IMR-90 (cell line): ENCODE measurements around the gene SDK1. TPM values are rescaled to one million over a fixed set of nuclear protein-coding genes. Genes with fewer than 3 reads are reported as not detected.

Experiments used
- ATAC-seq: fragments of 200-7000 bp; cut with Tn5 transposase; 2 replicates; pipeline ENCODE4 v1.9.1; 2020; ENCODE audit warnings: low read depth, mild to moderate bottlenecking, moderate library complexity
- BruUV-seq: library from RNA; stranded (reverse); fragments of 400-500 nt; replicated peaks from 2 replicates; lab custom pipeline; 2021; lab: Mats Ljungman, UMichigan
- CTCF ChIA-PET: fragments of 300-600 bp; formaldehyde crosslinking; extraction: SDS; loops from one replicate; lab custom pipeline; 2021; ENCODE audit warnings: antibody characterized with exemption; lab: Yijun Ruan, JAX
- POLR2A ChIA-PET: fragments of 300-600 bp; sonication (Branson Sonifier 250); formaldehyde crosslinking; loops from one replicate; lab custom pipeline; 2022; ENCODE audit warnings: antibody characterized with exemption; ENCODE audit not compliant: unreplicated experiment; lab: Charles Lee
- DNase-seq: peaks from one replicate; pipeline ENCODE4 v3.0.0; 2013
- H2AFZ ChIP-seq: replicated peaks from 2 replicates; pipeline ENCODE3; 2013; ENCODE audit warnings: low read length, mild to moderate bottlenecking; ENCODE audit not compliant: poor library complexity
- H2AK5ac ChIP-seq: 2 replicates; pipeline ENCODE4 v1.6.1; 2013; ENCODE audit warnings: low read depth, low read length, inconsistent platforms
- H2AK9ac ChIP-seq: replicated peaks from 2 replicates; pipeline ENCODE3; 2013; ENCODE audit warnings: mild to moderate bottlenecking, low read depth, low read length, moderate library complexity; ENCODE audit not compliant: poor library complexity
- H2BK120ac ChIP-seq: 2 replicates; pipeline ENCODE4 v1.6.1; 2013; ENCODE audit warnings: low read depth, low read length, inconsistent platforms
- H2BK15ac ChIP-seq: 3 replicates; pipeline ENCODE4 v1.6.1; 2013; ENCODE audit warnings: low read depth, low read length, inconsistent platforms
- H2BK20ac ChIP-seq: 2 replicates; pipeline ENCODE4 v1.6.1; 2013; ENCODE audit warnings: low read depth, mild to moderate bottlenecking, inconsistent platforms, low read length, moderate library complexity
- H2BK5ac ChIP-seq: 2 replicates; pipeline ENCODE4 v1.6.1; 2013; ENCODE audit warnings: mild to moderate bottlenecking, low read depth, low read length, inconsistent platforms; ENCODE audit not compliant: poor library complexity, severe bottlenecking
- H3K14ac ChIP-seq: replicated peaks from 2 replicates; pipeline ENCODE4 v1.6.1; 2013; ENCODE audit warnings: low read depth, low read length, inconsistent platforms
- H3K18ac ChIP-seq: 2 replicates; pipeline ENCODE4 v1.6.1; 2013; ENCODE audit warnings: low read depth, low read length, control low read depth
- H3K23ac ChIP-seq: 2 replicates; pipeline ENCODE4 v1.6.1; 2013; ENCODE audit warnings: low read depth, low read length, inconsistent platforms
- H3K27ac ChIP-seq: 2 replicates; pipeline ENCODE4 v1.5.1; 2013; ENCODE audit warnings: mild to moderate bottlenecking, control low read depth, low read length; ENCODE audit not compliant: insufficient read depth
- H3K27me3 ChIP-seq: 2 replicates; pipeline ENCODE4 v1.6.1; 2013; ENCODE audit warnings: low read length; ENCODE audit not compliant: control insufficient read depth, insufficient read depth
- H3K36me3 ChIP-seq: 2 replicates; pipeline ENCODE4 v1.6.1; 2013; ENCODE audit warnings: low read length, mixed read lengths; ENCODE audit not compliant: control insufficient read depth, insufficient read depth
- H3K4ac ChIP-seq: 2 replicates; pipeline ENCODE4 v1.6.1; 2013; ENCODE audit warnings: low read depth, low read length, inconsistent platforms
- H3K4me1 ChIP-seq: 2 replicates; pipeline ENCODE4 v1.6.1; 2013; ENCODE audit warnings: low read length, mixed read lengths; ENCODE audit not compliant: control insufficient read depth, insufficient read depth
- H3K4me2 ChIP-seq: 2 replicates; pipeline ENCODE4 v1.6.1; 2013; ENCODE audit warnings: low read depth, mild to moderate bottlenecking, control low read depth, low read length, moderate library complexity
- H3K4me3 ChIP-seq: 2 replicates; pipeline ENCODE4 v1.5.1; 2013; ENCODE audit warnings: low read depth, mild to moderate bottlenecking, control low read depth, low read length, moderate library complexity; ENCODE audit not compliant: insufficient read depth
- H3K56ac ChIP-seq: 2 replicates; pipeline ENCODE4 v1.6.1; 2013; ENCODE audit warnings: low read length, inconsistent platforms; ENCODE audit not compliant: insufficient read depth; ENCODE audit errors: extremely low read depth
- H3K79me1 ChIP-seq, 2 experiments: 2 replicates each; pipeline ENCODE4 v1.6.1; 2013; ENCODE audit warnings: low read length in 2 of 2, inconsistent platforms in 1 of 2, low read depth in 1 of 2
- H3K9ac ChIP-seq: 2 replicates; pipeline ENCODE4 v1.6.1; 2013; ENCODE audit warnings: low read depth, low read length, control low read depth
- H3K9me1 ChIP-seq: 2 replicates; pipeline ENCODE4 v1.6.1; 2013; ENCODE audit warnings: low read length, inconsistent platforms; ENCODE audit not compliant: insufficient read depth
- H3K9me3 ChIP-seq: 2 replicates; pipeline ENCODE4 v1.6.1; 2013; ENCODE audit warnings: low read length; ENCODE audit not compliant: control insufficient read depth, insufficient read depth
- H4K20me1 ChIP-seq: 2 replicates; pipeline ENCODE4 v1.6.1; 2013; ENCODE audit warnings: low read length, inconsistent platforms; ENCODE audit not compliant: insufficient read depth
- H4K5ac ChIP-seq: 2 replicates; pipeline ENCODE4 v1.6.1; 2013; ENCODE audit warnings: mild to moderate bottlenecking, low read depth, low read length, control low read depth
- H4K8ac ChIP-seq, 2 experiments: 2 replicates each; pipeline ENCODE4 v1.6.1; 2013; ENCODE audit warnings: low read depth in 2 of 2, low read length in 2 of 2, control low read depth in 1 of 2, inconsistent platforms in 1 of 2
- H4K91ac ChIP-seq: 2 replicates; pipeline ENCODE4 v1.6.1; 2013; ENCODE audit warnings: low read depth, low read length, inconsistent platforms; ENCODE audit not compliant: insufficient read depth
- CHD1 ChIP-seq: IDR thresholded peaks from 2 replicates; pipeline ENCODE4 v1.6.1; 2012; ENCODE audit warnings: low read depth, low read length, improper control_type of control experiment
- FOS ChIP-seq: fragments of 150-350 bp; IDR thresholded peaks from 2 replicates; pipeline ENCODE4 v1.6.1; 2016; ENCODE audit warnings: low read depth, low read length
- MAFK ChIP-seq: IDR thresholded peaks from 2 replicates; pipeline ENCODE4 v1.6.1; 2012; ENCODE audit warnings: low read depth, low read length, improper control_type of control experiment
- MAZ ChIP-seq: IDR thresholded peaks from 2 replicates; pipeline ENCODE4 v1.6.1; 2012; ENCODE audit warnings: low read depth, mild to moderate bottlenecking, low read length, improper control_type of control experiment, moderate library complexity, borderline replicate concordance
- MXI1 ChIP-seq: IDR thresholded peaks from 2 replicates; pipeline ENCODE4 v1.6.1; 2012; ENCODE audit warnings: low read depth, mild to moderate bottlenecking, low read length, moderate library complexity, borderline replicate concordance
- RCOR1 ChIP-seq: IDR thresholded peaks from 2 replicates; pipeline ENCODE4 v1.6.1; 2012; ENCODE audit warnings: mild to moderate bottlenecking, low read length, improper control_type of control experiment; ENCODE audit not compliant: insufficient replicate concordance
- RFX5 ChIP-seq: IDR thresholded peaks from 2 replicates; pipeline ENCODE4 v1.8.0; 2012; ENCODE audit warnings: low read depth, mild to moderate bottlenecking, low read length, moderate library complexity
- SMC3 ChIP-seq: fragments of 150-350 bp; IDR thresholded peaks from 2 replicates; pipeline ENCODE4 v1.6.1; 2016; ENCODE audit warnings: low read depth, mild to moderate bottlenecking, antibody characterized with exemption, low read length, moderate library complexity
- WGBS, 2 experiments: methylation state at CpG; one replicate each; pipeline versions ENCODE4 v1.1.5 to v1.1.7; 2013; ENCODE audit warnings: missing lambda C conversion rate in 2 of 2; ENCODE audit not compliant: insufficient read length in 1 of 2; ENCODE audit errors: extremely low coverage in 2 of 2; 5-methylcytosine and 5-hydroxymethylcytosine counted together
- dilution Hi-C: fragments of 300-500 bp; cut with HindIII; formaldehyde crosslinking; loops from one replicate; pipeline ENCODE4 v1.14.3; 2018; ENCODE audit warnings: low sequenced_read_pairs; ENCODE audit not compliant: unreplicated experiment
- in situ Hi-C: fragments of 300-500 bp; cut with MboI; formaldehyde crosslinking; loops from 3 replicates; pipeline ENCODE4 v1.14.3; 2019; ENCODE audit warnings: low sequenced_read_pairs, inconsistent platforms, mixed read lengths
- intact Hi-C: fragments of 100-400 bp; cut with micrococcal nuclease; formaldehyde crosslinking; loops from 2 replicates; pipeline ENCODE4 v1.10.0; 2022
- polyA plus RNA-seq, 3 experiments: library from polyadenylated mRNA; depleted of rRNA; stranded (reverse); fragments of >200 nt; gene quantifications; 2 replicates each; pipeline ENCODE4 v1.2.3, GENCODE V29; 2012; ENCODE audit warnings: low replicate concordance in 1 of 3
- total RNA-seq: library from RNA; depleted of rRNA; stranded (reverse); fragments of >200 nt; gene quantifications from 2 replicates; pipeline ENCODE4 v1.2.3, GENCODE V29; 2012
- TF ChIP-seq, protein P1 (sequence below): fragments of 150-350 bp; IDR thresholded peaks from 2 replicates; pipeline ENCODE4 v1.6.1; 2016; ENCODE audit warnings: low read depth, mild to moderate bottlenecking, low read length, moderate library complexity, borderline replicate concordance

SDK1 gene
- total and polyA plus RNA-seq, 2 of the 4 experiments (the other 2 are of a cell fraction): 1.5 to 1.6 TPM

DNA sequence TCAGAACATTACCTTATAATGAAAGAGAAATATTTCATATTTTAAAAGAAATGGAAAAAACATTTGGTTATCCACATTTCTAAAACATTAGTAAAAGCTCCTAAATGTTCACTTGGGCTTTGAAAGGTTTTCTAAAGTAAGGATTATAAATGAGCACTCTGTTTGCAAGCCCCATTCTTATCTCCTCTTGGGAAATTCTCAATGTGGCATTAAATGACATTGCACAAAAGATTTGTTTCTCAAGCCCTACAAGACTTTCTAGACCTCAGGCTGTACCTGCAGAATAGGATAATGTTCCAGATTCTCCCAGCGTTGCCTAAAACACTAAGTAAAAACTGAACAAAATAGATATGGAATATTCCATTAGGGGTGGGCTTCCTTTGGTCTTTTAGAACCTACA, 723.1 kb downstream of the SDK1 start:
- DNase-seq: no peak
- H4K8ac ChIP-seq: no peak overlapping the region

More for the DNA sequence above, 723.1 kb downstream of the SDK1 start:
- H3K9me1 ChIP-seq: no peaks in the 10 kb centered on the region
- peaks cover 25% of the 10 kb centered on the region for H3K9me3 ChIP-seq
- H3K36me3 ChIP-seq: no peaks in the 10 kb centered on the region
- no peak overlapping the region for H3K23ac ChIP-seq
- H3K56ac ChIP-seq: no peak overlapping the region
- POLR2A ChIA-PET: no interaction called here
- intact Hi-C loops: no loop called here
- dilution Hi-C loops: no loop called here
- H3K4me1 ChIP-seq: no peaks in the 10 kb centered on the region
- ATAC-seq: no peak
- H2BK20ac ChIP-seq: no peak overlapping the region
- in situ Hi-C loops: no loop called here
- H4K20me1 ChIP-seq: no peaks in the 10 kb centered on the region
- no peak overlapping the region for H3K18ac ChIP-seq
- TF ChIP-seq FOS (no peak), RCOR1 (no peak), CHD1 (no peak), SMC3 (no peak), MAFK (no peak), MXI1 (no peak), RFX5 (no peak), MAZ (no peak)
- TF ChIP-seq, protein P1, sequence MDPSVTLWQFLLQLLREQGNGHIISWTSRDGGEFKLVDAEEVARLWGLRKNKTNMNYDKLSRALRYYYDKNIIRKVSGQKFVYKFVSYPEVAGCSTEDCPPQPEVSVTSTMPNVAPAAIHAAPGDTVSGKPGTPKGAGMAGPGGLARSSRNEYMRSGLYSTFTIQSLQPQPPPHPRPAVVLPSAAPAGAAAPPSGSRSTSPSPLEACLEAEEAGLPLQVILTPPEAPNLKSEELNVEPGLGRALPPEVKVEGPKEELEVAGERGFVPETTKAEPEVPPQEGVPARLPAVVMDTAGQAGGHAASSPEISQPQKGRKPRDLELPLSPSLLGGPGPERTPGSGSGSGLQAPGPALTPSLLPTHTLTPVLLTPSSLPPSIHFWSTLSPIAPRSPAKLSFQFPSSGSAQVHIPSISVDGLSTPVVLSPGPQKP: no peak
- no peak overlapping the region for H3K4ac ChIP-seq
- no peaks in the 10 kb centered on the region for H3K27me3 ChIP-seq
- no peak overlapping the region for H4K5ac ChIP-seq
- no peak overlapping the region for H2AK5ac ChIP-seq
- BruUV-seq: no TSS peak
- H3K4me3 ChIP-seq: no peak overlapping the region
- no peak overlapping the region for H3K27ac ChIP-seq
- no peak overlapping the region for H2AFZ ChIP-seq
- no CpG with 5 or more reads among the region's 1 CpG for WGBS, 2 experiments
- H3K9ac ChIP-seq: no peak overlapping the region
- no peak overlapping the region for H4K91ac ChIP-seq
- no peak overlapping the region for H2BK15ac ChIP-seq
- H2AK9ac ChIP-seq: no peak overlapping the region
- no peak overlapping the region for H3K14ac ChIP-seq
- CTCF ChIA-PET: no interaction called here
- H2BK5ac ChIP-seq: no peak overlapping the region
- H3K4me2 ChIP-seq: no peak overlapping the region
- H2BK120ac ChIP-seq: no peak overlapping the region
- H3K79me1 ChIP-seq: no peaks in the 10 kb centered on the region
